ENCODE data around the gene BACH2.
A peak's percentile ranks its signal among the peaks of the same experiment; 100 is the strongest.
"Not testable (repeated sequence)": the region's sequence is repeated elsewhere in the genome, so short reads cannot be mapped to it uniquely, and the experiment has no call there.

Gene BACH2

DNA sequence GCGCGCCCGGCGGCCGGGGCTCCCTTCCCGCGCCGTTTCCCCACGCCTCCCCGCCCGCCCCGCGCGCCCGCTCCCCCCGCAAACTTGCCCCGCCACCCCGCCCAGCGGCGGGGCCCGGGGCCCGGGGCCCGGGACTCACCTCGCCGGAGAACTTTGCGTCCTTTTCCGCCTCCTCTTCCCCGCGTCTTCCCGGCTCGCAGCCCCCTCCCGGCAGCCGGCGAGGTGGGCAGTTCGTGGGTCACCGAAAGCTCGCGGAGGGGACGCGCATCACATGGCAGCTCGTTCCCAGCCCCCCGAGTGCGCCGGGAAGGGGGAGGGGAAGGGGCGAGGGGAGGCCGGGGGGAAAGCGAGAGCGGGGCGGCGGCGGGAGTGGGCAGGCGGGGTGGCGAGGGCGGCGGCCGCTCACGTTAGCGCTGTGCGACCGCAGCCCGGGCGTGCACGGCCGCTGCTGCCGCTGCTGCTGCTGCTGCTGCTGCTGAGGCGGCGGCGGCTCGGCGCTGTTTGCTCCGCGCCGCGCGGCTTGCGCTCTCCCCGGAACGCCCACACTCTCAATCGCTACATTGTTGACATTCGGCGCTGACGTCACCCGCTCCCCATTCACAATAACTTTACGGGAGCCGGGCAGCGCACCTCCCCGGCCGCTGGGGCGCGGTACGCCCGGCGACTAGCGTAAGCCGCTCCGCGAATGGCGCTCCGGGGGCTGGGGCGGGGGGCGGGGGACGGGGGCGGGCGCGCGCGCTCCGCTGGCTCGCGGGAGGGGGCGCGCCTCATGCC lies at the start of gene BACH2:
BACH2 (minus strand) TSS at position 503 of the 774 bp plus-strand sequence. CDS start 287,999 bp downstream, outside the sequence.
- peak; percentile 98 for DNase-seq

DNA sequence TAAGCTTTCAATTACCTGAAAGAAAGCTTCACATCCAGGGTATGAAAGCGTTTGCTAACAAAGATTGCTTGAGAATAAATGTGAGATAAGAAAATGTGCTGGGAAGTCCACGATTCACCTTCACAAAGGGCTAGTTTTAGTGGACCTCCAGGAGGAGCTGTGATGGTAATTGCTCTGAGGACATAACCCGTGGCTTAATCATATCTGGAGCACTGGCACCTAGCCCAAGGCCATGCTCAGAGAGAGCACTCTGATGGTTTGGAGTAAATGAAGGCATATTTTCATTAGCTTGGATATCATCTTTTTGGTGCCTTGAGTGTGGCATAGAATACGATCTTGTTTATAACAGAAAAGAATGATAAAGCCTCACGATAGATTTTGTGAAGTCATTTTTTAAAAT lies 46.9 kb upstream of the BACH2 start:
- no peak for DNase-seq

GRCh38 chr6:90338409-90338808 lies 41.8 kb upstream of the BACH2 start:
- DNase-seq = no peak

DNA sequence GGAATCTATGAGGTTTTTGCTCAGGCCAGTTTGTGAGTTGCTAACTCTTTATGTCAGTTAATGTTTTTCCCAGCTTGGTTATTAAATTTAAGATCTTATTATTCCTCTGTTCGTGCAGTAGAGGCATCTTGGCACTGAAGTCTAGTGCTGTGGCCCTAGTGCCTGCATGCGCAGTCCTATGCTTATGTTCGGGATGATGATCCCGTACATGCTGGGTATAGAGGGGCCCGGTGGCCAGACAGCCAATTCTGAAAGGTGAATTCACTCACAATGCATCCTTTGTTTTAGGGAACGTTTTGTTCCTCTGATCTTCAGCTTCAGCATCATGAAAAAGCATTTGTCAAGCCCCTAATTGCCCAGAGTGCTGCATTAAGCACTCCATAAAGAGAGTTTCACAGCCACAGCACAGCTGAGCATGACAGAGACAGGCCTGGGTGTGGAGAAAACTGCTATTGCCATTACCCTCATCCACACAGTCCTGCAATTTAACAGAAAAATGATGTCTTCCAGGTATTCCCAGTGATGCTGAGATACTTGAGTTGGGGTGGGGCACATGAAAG lies 39.8 kb upstream of the BACH2 start:
- DNase-seq = no peak

DNA sequence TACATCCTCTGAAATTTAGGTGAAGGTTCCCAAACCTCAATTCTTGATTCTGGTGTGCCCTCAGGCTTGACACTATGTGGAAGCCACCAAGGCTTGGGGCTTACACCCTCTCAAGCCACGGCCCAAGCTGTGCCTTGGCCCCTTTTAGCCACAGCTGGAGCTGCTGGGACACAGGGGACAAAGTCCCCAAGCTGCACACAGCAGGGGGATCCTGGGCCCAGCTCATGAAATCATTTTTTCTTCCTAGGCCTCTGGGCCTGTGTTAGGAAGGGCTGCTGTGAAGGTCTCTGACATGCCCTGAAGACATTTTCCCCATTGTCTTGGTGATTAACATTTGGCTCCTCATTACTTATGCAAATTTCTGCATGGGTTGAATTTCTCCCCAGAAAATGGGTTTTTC lies 37.3 kb upstream of the BACH2 start:
- DNase-seq = no peak

GRCh38 chr6:90332978-90333543 lies 36.4 kb upstream of the BACH2 start:
- not testable (repeated sequence) for DNase-seq

DNA sequence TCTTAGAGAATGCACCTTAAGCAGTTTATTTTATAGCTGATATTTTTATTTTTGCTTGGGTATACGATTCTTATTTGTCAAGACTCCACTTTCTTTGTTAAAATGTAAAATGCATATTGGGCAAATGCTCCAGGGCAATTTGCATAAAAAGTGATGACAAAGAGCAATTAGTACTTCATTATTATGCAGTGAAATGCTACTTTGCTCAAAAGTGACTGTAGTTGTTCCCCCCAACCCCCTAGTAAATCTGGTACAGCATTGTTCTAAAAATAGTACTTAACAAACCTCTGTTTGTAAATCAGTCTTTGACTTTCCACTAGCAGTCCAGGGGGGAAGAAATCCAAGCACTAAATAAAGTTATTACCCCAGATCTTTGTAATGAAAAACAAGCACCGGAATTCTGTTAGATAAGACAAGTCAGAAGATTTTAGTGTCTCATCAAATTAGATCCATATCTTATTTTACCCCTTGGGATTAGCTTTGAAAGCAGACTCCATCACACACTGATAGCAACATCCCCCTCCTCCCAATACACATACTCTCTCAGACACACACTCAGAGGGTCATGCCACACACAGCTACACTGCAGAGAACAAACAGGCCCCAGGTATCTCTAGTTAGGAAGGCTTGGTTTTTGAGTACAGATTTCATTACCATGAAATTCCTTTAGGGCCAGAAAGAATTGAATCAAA lies 32.9 kb upstream of the BACH2 start:
- no peak for DNase-seq

- DNase-seq = no peak
These were observed 31.4 kb upstream of the BACH2 start for GRCh38 chr6:90328004-90328403.

- no peak for DNase-seq
These were observed 29.9 kb upstream of the BACH2 start for GRCh38 chr6:90326404-90327057.

GRCh38 chr6:90323706-90324105 lies 27.1 kb upstream of the BACH2 start:
- DNase-seq = no peak

DNA sequence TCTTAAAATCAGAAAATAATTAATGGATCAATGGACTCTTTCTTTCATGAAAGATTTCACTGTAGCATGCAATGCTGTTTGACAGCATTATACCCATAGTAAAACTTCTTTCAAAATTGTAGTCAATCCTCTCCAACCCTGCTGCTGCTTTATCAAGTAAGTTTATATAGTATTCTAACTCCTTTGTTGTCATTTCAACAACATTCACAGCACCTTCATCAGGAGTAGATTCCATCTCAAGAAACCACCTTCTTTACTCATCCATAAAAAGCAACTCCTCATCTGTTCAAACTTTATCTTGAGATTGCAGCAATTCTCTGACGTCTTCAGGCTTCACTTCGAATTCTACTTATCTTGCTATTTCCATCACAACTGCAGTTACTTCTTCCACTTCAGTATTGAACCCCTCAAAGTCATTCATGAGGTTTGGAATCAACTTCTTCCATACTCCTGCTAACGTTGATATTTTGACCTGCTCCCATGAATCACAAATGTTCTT lies 26.4 kb upstream of the BACH2 start:
- no peak for DNase-seq

GRCh38 chr6:90319979-90320685 lies 23.5 kb upstream of the BACH2 start:
- DNase-seq = peak; percentile 58

DNA sequence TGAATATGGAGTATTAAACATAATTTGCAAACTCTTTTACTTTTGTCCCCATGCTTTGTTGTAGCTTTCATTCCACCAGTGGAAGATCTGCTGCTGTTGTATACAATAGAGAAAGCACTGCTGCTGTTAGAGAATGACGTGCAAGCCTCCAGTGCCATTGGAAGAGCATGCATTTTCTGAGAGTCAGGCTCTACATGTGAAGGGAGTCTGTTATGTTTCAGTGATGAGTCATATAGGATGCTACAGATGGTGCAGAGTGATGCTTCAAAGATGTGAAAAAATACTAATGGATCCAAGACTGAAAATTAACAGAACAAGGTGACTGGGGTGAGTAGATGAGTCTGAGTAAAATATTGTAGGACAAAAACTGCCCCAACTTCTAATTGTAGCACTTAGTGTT lies 22.4 kb upstream of the BACH2 start:
- DNase-seq = no peak

GRCh38 chr6:90315986-90316385 lies 19.3 kb upstream of the BACH2 start:
- DNase-seq = no peak

DNA sequence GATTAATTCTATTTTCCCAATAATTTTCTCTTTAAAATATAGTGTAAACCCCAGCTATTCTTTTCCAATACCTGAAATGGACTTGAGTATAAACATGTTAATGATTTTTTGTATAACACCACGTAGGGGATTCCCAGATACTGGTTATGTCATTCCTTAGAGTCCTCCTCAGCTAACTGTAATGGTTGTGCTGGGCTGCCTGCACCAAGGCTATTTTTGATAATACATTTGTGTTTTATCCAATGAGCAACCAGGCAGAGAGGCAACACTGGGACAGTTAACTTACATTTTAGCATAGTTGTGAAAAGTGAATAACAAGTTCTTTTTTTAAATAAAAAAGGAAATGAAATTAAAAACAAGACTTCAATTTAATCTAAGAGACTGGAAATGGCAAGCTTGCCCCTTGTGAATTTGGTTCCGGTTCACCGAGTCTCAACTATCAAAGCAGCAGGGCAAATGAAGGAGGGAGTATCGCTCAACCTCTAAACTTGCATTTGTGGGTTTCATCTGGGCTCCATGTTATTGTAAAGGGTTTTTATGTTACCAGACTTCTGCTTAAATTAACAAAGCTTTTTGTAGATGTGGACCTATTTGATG lies 18.8 kb upstream of the BACH2 start:
- DNase-seq = no peak

DNA sequence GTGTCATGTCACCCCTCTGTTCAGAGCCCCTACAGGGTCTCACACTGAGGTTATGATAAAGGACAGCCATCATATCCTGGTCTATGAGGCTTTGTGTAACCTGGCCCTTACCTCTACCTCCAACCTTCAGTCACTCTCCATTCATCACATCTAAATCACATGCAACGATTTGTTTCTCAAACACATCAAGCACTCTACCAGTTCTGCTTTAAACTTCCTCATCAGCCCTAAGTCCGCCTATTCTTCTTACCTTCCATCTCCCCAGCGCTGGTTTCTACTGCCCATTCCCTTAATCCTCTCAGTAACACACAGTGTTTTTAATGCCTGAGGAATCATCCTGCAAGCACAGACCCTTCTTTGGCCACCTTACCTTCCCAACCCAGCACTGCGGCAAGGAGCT lies 17.9 kb upstream of the BACH2 start:
- DNase-seq = no peak

DNA sequence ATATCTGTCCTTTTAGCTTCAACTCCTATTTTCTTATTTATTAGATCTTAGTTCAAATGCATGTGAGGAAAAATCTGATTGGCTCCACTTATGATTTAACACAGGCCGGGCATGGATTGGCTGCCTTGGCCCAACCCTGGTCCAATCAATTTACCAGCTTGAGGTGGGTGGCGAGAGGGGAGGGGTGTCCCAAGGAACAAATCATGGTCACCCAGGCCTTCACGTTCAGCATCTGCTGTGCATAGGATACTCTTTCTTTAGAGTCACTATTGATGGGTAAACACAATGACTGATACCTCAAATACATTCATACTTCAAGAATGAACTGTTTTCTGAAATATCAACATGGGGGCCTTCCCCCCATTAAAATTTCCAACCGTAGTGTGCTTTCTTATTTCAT lies 14.9 kb upstream of the BACH2 start:
- DNase-seq = no peak

DNA sequence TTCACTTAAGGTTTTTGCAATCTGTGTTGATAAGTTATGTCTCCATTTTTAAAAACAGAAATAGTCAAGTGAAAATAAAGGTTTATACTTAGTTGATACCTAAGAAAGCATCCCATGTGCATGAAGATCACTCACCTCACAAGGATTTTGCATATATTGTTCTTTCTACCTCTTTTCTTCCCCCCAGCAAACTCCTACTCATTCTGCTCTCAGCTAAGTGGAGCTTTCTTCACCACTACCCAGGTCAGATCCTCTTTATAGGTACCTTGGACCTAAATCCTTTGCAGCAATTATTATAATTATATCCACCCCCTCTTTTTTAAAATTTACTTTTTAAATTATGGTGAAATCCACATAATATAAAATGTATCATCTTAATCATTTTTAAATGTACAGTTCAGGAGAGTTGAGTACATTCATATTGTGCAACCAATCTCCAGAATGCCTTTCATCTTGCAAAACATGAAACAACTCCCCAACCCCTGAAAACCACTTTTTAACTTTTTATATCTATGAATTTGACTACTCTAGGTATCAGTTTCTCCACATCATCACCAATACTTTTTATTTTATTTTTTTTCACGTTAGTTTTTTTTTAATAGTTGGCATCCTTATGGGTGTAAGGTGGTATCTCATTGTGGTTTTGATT lies 9.3 kb upstream of the BACH2 start:
- no peak for DNase-seq

DNA sequence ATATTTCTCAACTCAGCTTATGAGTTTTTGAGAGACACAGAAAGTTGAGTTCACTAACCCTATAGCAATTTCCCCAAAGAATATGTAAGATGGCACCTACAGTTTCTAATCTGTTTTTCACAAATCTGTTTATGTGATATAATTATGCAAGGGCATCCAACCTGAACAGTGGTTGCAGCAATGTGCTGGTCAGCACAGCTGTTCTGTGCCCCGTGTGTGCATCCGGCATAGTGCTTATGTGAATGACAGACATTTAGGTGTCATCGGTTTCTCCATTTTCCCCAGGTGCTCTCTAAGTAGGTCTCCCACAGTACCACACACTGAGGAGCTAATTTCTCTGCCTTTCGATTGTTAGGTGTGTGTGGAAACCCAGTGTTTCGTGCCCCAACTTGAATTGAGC lies 7.7 kb upstream of the BACH2 start:
- DNase-seq = no peak

DNA sequence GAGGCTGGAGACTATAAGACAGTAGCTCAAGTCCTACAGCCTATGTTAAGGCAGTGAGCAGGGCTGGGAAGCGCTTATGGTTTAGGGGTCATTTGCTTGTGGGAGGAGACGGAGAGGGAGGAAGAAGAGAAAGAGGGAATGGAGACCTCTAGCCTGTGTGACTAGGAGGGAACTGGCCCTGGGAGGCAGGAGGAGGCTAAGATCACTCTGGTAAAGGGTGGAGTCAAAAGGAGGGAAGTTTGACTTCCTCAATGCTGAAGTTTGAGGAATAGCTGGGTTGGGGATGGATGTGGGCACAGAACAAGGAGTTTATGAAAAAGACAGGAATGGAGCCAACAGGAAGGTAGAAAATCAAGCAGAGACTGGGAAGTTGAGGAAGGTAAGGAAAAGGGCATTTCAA lies 6.4 kb upstream of the BACH2 start:
- no peak for DNase-seq

- no peak for DNase-seq
These were observed 5.7 kb upstream of the BACH2 start for GRCh38 chr6:90302320-90302719.

- DNase-seq = no peak
These were observed 5.2 kb upstream of the BACH2 start for GRCh38 chr6:90301816-90302215.

Measured in activated CD4-positive, alpha-beta T cell treated with anti-CD3 and anti-CD28 coated beads for 48 hours (primary cell).